ENCODE results near the gene SOX6.

GRCh38 chr11:16049611-16050010 lies 306.7 kb downstream of the SOX6 start:
- TF ChIP-seq CTCF (IDR thresholded peaks at IDR 0.05; ENCODE audit: low read depth, low read length) (no peak), EZH2phosphoT487 (IDR thresholded peaks at IDR 0.05; ENCODE audit: low read depth) (no peak)
